OCI-LY1 (cell line): Measurements from ENCODE around the gene OAT.

Experiments
- H2AFZ ChIP-seq: fragments of 200-600 bp; sonication (generic), shearing (Covaris generic); 2 replicates; pipeline ENCODE4 v1.6.0; 2014; ENCODE audit warnings: antibody characterized with exemption, mild to moderate bottlenecking, low read length
- H3F3A ChIP-seq: fragments of 200-600 bp; sonication (generic), shearing (Covaris generic); 2 replicates; pipeline ENCODE4 v1.6.0; 2014; ENCODE audit warnings: mild to moderate bottlenecking, antibody characterized with exemption, low read length, moderate library complexity; ENCODE audit not compliant: insufficient read depth
- H3K27ac ChIP-seq: fragments of 200-600 bp; sonication (generic); 2 replicates; pipeline ENCODE4 v1.5.1; 2014; ENCODE audit warnings: low read length, mixed run types, mild to moderate bottlenecking, low read depth; ENCODE audit not compliant: poor library complexity, severe bottlenecking
- H3K27me3 ChIP-seq: fragments of 200-600 bp; sonication (generic); 2 replicates; pipeline ENCODE4 v1.6.0; 2014; ENCODE audit warnings: antibody characterized with exemption, mild to moderate bottlenecking, low read length, moderate library complexity; ENCODE audit not compliant: insufficient read depth
- H3K36me3 ChIP-seq: fragments of 200-600 bp; sonication (generic); 2 replicates; pipeline ENCODE4 v1.6.1; 2014; ENCODE audit warnings: mild to moderate bottlenecking, antibody characterized with exemption, low read length, moderate library complexity, mixed read lengths; ENCODE audit not compliant: insufficient read depth
- H3K4me1 ChIP-seq: fragments of 200-600 bp; sonication (generic); 2 replicates; pipeline ENCODE4 v1.5.1; 2014; ENCODE audit warnings: mild to moderate bottlenecking, low read length, moderate library complexity; ENCODE audit not compliant: insufficient read depth, severe bottlenecking
- H3K4me2 ChIP-seq: fragments of 200-600 bp; sonication (generic), shearing (Covaris generic); 2 replicates; pipeline ENCODE4 v1.6.1; 2014; ENCODE audit warnings: low read length
- H3K4me3 ChIP-seq: fragments of 200-600 bp; sonication (generic); 2 replicates; pipeline ENCODE4 v1.5.1; 2014; ENCODE audit warnings: low read length, low read depth, mild to moderate bottlenecking, mixed read lengths; ENCODE audit not compliant: poor library complexity, severe bottlenecking
- H3K79me2 ChIP-seq: fragments of 200-600 bp; shearing (Covaris generic); 2 replicates; pipeline ENCODE4 v1.6.1; 2016; ENCODE audit warnings: mixed run types, low read length, mixed read lengths; ENCODE audit not compliant: insufficient read depth
- H3K9ac ChIP-seq: fragments of 200-600 bp; sonication (generic), shearing (Covaris generic); 2 replicates; pipeline ENCODE4 v1.6.1; 2014; ENCODE audit warnings: mild to moderate bottlenecking, low read length, mixed read lengths
- H3K9me2 ChIP-seq: fragments of 200-600 bp; sonication (generic), shearing (Covaris generic); 2 replicates; pipeline ENCODE4 v1.6.1; 2014; ENCODE audit warnings: low read depth, mild to moderate bottlenecking, low read length, mixed read lengths
- H3K9me3 ChIP-seq: fragments of 200-600 bp; shearing (Covaris generic); 2 replicates; pipeline ENCODE4 v1.6.1; 2014; ENCODE audit warnings: low read length, mixed read lengths
- H4K20me1 ChIP-seq: fragments of 200-600 bp; sonication (generic), shearing (Covaris generic); 2 replicates; pipeline ENCODE4 v1.6.0; 2016; ENCODE audit warnings: mild to moderate bottlenecking, low read length; ENCODE audit not compliant: insufficient read depth
- EZH2 ChIP-seq: fragments of 200-600 bp; sonication (generic), shearing (Covaris generic); IDR thresholded peaks from 2 replicates; pipeline ENCODE4 v1.8.0; 2017; ENCODE audit warnings: borderline replicate concordance, mixed run types, mild to moderate bottlenecking, antibody characterized with exemption, low read length, moderate library complexity, mixed read lengths
- TF ChIP-seq, protein P1 (sequence below): fragments of 200-600 bp; sonication (generic), shearing (Covaris generic); IDR thresholded peaks from 2 replicates; pipeline ENCODE4 v1.5.1; 2017; ENCODE audit warnings: mild to moderate bottlenecking, antibody characterized with exemption, low read length, moderate library complexity, mixed read lengths

The OAT gene

DNA sequence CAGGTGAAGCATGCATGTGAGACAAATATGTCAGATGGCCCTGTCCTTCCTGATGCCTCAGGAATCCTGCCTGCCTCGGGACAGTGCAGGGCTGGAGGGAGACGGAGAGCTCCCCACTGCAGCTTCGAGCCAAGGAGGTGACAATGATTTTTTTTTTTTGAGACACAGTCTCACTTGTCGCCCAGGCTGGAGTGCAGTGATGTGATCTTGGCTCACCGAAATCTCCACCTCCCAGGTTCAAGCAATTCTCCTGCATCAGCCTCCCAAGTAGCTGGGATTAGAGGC is 68.8 kb downstream of the OAT start:
- no peak for TF ChIP-seq EZH2
- TF ChIP-seq, protein P1, sequence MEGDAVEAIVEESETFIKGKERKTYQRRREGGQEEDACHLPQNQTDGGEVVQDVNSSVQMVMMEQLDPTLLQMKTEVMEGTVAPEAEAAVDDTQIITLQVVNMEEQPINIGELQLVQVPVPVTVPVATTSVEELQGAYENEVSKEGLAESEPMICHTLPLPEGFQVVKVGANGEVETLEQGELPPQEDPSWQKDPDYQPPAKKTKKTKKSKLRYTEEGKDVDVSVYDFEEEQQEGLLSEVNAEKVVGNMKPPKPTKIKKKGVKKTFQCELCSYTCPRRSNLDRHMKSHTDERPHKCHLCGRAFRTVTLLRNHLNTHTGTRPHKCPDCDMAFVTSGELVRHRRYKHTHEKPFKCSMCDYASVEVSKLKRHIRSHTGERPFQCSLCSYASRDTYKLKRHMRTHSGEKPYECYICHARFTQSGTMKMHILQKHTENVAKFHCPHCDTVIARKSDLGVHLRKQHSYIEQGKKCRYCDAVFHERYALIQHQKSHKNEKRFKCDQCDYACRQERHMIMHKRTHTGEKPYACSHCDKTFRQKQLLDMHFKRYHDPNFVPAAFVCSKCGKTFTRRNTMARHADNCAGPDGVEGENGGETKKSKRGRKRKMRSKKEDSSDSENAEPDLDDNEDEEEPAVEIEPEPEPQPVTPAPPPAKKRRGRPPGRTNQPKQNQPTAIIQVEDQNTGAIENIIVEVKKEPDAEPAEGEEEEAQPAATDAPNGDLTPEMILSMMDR: no peak
- H3K79me2 ChIP-seq: no peaks in the 10 kb centered on the region
- H3K4me2 ChIP-seq: no peak overlapping the region
- H3F3A ChIP-seq: no peaks in the 10 kb centered on the region
- no peaks in the 10 kb centered on the region for H4K20me1 ChIP-seq
- H3K4me3 ChIP-seq: no peak overlapping the region
- H3K9me2 ChIP-seq: no peaks in the 10 kb centered on the region
- H3K9me3 ChIP-seq: no peaks in the 10 kb centered on the region
- H3K27ac ChIP-seq: no peak overlapping the region
- H2AFZ ChIP-seq: no peak overlapping the region
- no peak overlapping the region for H3K9ac ChIP-seq
- 0 out of 2 replicates have a peak, but pooled peaks cover 7% of the 10 kb centered on the region for H3K27me3 ChIP-seq
- no peaks in the 10 kb centered on the region for H3K36me3 ChIP-seq
- H3K4me1 ChIP-seq: peaks cover 5% of the 10 kb centered on the region

GRCh38 chr10:124349231-124349995 is 69.3 kb downstream of the OAT start:
- no peaks in the 10 kb centered on the region for H3K9me3 ChIP-seq
- no peak overlapping the region for H2AFZ ChIP-seq
- no peak overlapping the region for H3K4me2 ChIP-seq
- H3K27me3 ChIP-seq: 0 out of 2 replicates have a peak, but pooled peaks cover 9% of the 10 kb centered on the region
- TF ChIP-seq EZH2: no peak
- TF ChIP-seq, protein P1: no peak
- H3F3A ChIP-seq: no peaks in the 10 kb centered on the region
- H3K4me3 ChIP-seq: no peak overlapping the region
- no peaks in the 10 kb centered on the region for H3K9me2 ChIP-seq
- H3K79me2 ChIP-seq: no peaks in the 10 kb centered on the region
- no peaks in the 10 kb centered on the region for H4K20me1 ChIP-seq
- no peaks in the 10 kb centered on the region for H3K36me3 ChIP-seq
- H3K4me1 ChIP-seq: no peaks in the 10 kb centered on the region
- H3K9ac ChIP-seq: no peak overlapping the region
- no peak overlapping the region for H3K27ac ChIP-seq

DNA sequence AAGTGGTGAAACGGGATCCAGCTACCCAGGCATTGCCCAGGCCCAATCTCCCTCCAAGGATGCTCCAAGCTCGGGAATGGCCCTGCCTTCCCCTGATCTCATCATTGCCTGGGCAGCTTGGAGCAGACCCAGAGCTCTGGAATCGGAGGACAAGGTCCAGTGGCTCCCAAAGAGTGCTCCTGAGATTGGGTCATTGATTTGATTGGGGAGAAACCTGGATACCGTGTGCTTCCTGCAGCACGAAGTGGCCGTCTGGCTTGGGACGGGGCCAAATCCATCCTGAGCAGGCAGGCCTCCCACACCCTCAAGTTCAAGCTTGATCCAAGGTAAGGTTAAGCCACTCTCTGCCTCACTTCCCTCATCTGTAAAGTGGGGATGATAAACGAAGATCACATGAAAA is 69.9 kb downstream of the OAT start:
- no peak overlapping the region for H2AFZ ChIP-seq
- H3F3A ChIP-seq: no peaks in the 10 kb centered on the region
- H3K4me2 ChIP-seq: no peak overlapping the region
- no peak overlapping the region for H3K4me3 ChIP-seq
- H3K9me3 ChIP-seq: no peaks in the 10 kb centered on the region
- H3K9ac ChIP-seq: no peak overlapping the region
- TF ChIP-seq, protein P1: no peak
- no peak for TF ChIP-seq EZH2
- H3K79me2 ChIP-seq: no peaks in the 10 kb centered on the region
- H3K36me3 ChIP-seq: no peaks in the 10 kb centered on the region
- H3K27me3 ChIP-seq: peaks cover 9% of the 10 kb centered on the region; the same call in 1 of the 2 replicates
- H3K27ac ChIP-seq: no peak overlapping the region
- H4K20me1 ChIP-seq: no peaks in the 10 kb centered on the region
- no peaks in the 10 kb centered on the region for H3K4me1 ChIP-seq
- H3K9me2 ChIP-seq: no peaks in the 10 kb centered on the region
